Measurements from ENCODE around the gene THADA.
A peak's percentile ranks its signal among the peaks of the same experiment; 100 is the strongest.

Gene THADA

GRCh38 chr2:43349904-43350303, 245.9 kb downstream of the THADA start:
- POLR2A ChIA-PET = no interaction called here
- peak overlapping the region; percentile 26; the same call in 1 of the 2 replicates for H3K27ac ChIP-seq (ENCODE audit: extremely low read depth, low read depth, low read length)
- TF ChIP-seq ZNF426 (tag by site-specific recombination; IDR thresholded peaks at IDR 0.05) (no peak), PRDM6 (tag by site-specific recombination; IDR thresholded peaks at IDR 0.05) (peak; percentile 42), ZNF518A (tag by site-specific recombination; conservative IDR thresholded peaks at IDR 0.05; ENCODE audit: low read depth) (no peak), ZNF221 (tag by site-specific recombination; IDR thresholded peaks at IDR 0.05; ENCODE audit: borderline replicate concordance) (no peak)

GRCh38 chr2:43348908-43349661, 246.8 kb downstream of the THADA start:
- H3K27ac ChIP-seq (ENCODE audit: extremely low read depth, low read depth, low read length) = no peak overlapping the region

More at GRCh38 chr2:43349904-43350303, 245.9 kb downstream of the THADA start:
- peaks cover 38% of the 10 kb centered on the region for H3K4me1 ChIP-seq (ENCODE audit: control insufficient read depth, insufficient read depth, low read length)
- no peaks in the 10 kb centered on the region for H3K9me3 ChIP-seq (ENCODE audit: control insufficient read depth, insufficient read depth, low read depth, low read length)
- H3K36me3 ChIP-seq (ENCODE audit: control insufficient read depth in 2 of 2, insufficient read depth in 1 of 2, low read length in 2 of 2) = no peaks in the 10 kb centered on the region
- no peak overlapping the region for H3K4me3 ChIP-seq (ENCODE audit: low read depth, low read length)
- CTCF ChIA-PET = interaction anchor here (1.3 kb wide), 1 partner anchor 8 kb away, joined by 3 read pairs; no protein-coding TSS in a partner anchor

GRCh38 chr2:43347746-43348145, 248.1 kb downstream of the THADA start:
- ChIA-PET POLR2A (interaction anchor here (0.5 kb wide), 1 partner anchor 180 kb away, joined by 7 read pairs; no protein-coding TSS in a partner anchor), CTCF (no interaction called here)
- H3K9me3 ChIP-seq (ENCODE audit: control insufficient read depth, insufficient read depth, low read depth, low read length) = no peaks in the 10 kb centered on the region
- H3K4me3 ChIP-seq (ENCODE audit: low read depth, low read length) = no peak overlapping the region
- peaks cover 53% of the 10 kb centered on the region for H3K4me1 ChIP-seq (ENCODE audit: control insufficient read depth, insufficient read depth, low read length)
- H3K27ac ChIP-seq (ENCODE audit: extremely low read depth, low read depth, low read length) = no peak overlapping the region
- H3K36me3 ChIP-seq (ENCODE audit: control insufficient read depth in 2 of 2, insufficient read depth in 1 of 2, low read length in 2 of 2) = no peaks in the 10 kb centered on the region
- TF ChIP-seq PRDM1 (tag by site-specific recombination; IDR thresholded peaks at IDR 0.05) (no peak), ZNF214 (tag by site-specific recombination; IDR thresholded peaks at IDR 0.05; ENCODE audit: borderline replicate concordance) (no peak), ZNF610 (tag by site-specific recombination; IDR thresholded peaks at IDR 0.05; ENCODE audit: borderline replicate concordance) (no peak), ZNF792 (tag by site-specific recombination; IDR thresholded peaks at IDR 0.05) (no peak), ZSCAN18 (tag by site-specific recombination; IDR thresholded peaks at IDR 0.05) (no peak), ELK4 (IDR thresholded peaks at IDR 0.05; ENCODE audit: borderline replicate concordance, low read depth, low read length) (no peak), PATZ1 (tag by site-specific recombination; IDR thresholded peaks at IDR 0.05) (no peak)

More at GRCh38 chr2:43348908-43349661, 246.8 kb downstream of the THADA start:
- Histone ChIP-seq H3K36me3 (ENCODE audit: control insufficient read depth in 2 of 2, insufficient read depth in 1 of 2, low read length in 2 of 2) (no peaks in the 10 kb centered on the region), H3K9me3 (ENCODE audit: control insufficient read depth, insufficient read depth, low read depth, low read length) (no peaks in the 10 kb centered on the region), H3K4me3 (ENCODE audit: low read depth, low read length) (no peak overlapping the region), H3K4me1 (ENCODE audit: control insufficient read depth, insufficient read depth, low read length) (peaks cover 46% of the 10 kb centered on the region)
- ChIA-PET CTCF (interaction anchor here (1.0 to 1.3 kb wide), 2 partner anchors 9 to 136 kb away, joined by 3 to 7 read pairs; no protein-coding TSS in a partner anchor), POLR2A (no interaction called here)
- TF ChIP-seq KLF10 (tag by site-specific recombination; IDR thresholded peaks at IDR 0.05) = no peak
- TF ChIP-seq PRDM6 (tag by site-specific recombination; IDR thresholded peaks at IDR 0.05) = peak; percentile 29; the same call in 1 of the 2 replicates

Measured in HEK293 (cell line).